Adrenal gland (tissue), 5 donors: ENCODE data around the gene KRTAP3-2.

Experiments used
- CTCF ChIP-seq, 6 experiments: fragments of 450-650 bp in 4 of 6; fragments of 200-600 bp in 2 of 6; sonication (generic) in 1 of 6; IDR thresholded peaks; 1 replicate in 5 of 6; 2 replicates in 1 of 6; pipeline versions ENCODE4 v1.5.1 to v1.8.0; 2016 to 2021; ENCODE audit warnings: antibody characterized with exemption in 6 of 6, mild to moderate bottlenecking in 2 of 6, moderate library complexity in 1 of 6
- POLR2A ChIP-seq, 2 donors: fragments of 450-650 bp; IDR thresholded peaks; one replicate each; pipeline ENCODE4 v1.6.1; 2017; ENCODE audit warnings: antibody characterized with exemption in 2 of 2, mild to moderate bottlenecking in 2 of 2, moderate library complexity in 1 of 2
- donor health status: DM: no; HTN: no; CAD: no.

- TF ChIP-seq POLR2A (IDR thresholded peaks at IDR 0.05) (no peak), CTCF (IDR thresholded peaks at IDR 0.05) (no peak)
Observed at GRCh38 chr17:41009936-41010335, 10.2 kb upstream of the KRTAP3-2 start.
